Articular chondrocyte of knee joint (primary cell): Measurements from ENCODE around the gene ZCRB1. TPM values are rescaled to one million over a fixed set of nuclear protein-coding genes. Genes with fewer than 3 reads are reported as not detected.

Experiments used
- small RNA-seq: library from RNA; depleted of rRNA; stranded (forward); fragments of <200 nt; gene quantifications from one replicate; pipeline ENCODE3, GENCODE V24; 2012
- total RNA-seq: library from RNA; depleted of rRNA; stranded (reverse); fragments of >200 nt; gene quantifications from 2 replicates; pipeline ENCODE4 v1.2.3, GENCODE V29; 2012

The ZCRB1 gene
- 48.5 TPM in 2 replicates for total RNA-seq

GRCh38 chr12:42325653-42326474 lies at the start of gene ZCRB1, which contains the start of gene PPHLN1:
Gene ZCRB1 (minus strand): TSS chr12:42326094. CDS start chr12:42324102, 1,992 bp downstream.
Gene PPHLN1 (plus strand): TSS chr12:42326167. CDS start chr12:42335903, 9,736 bp downstream.

Small RNA genes within 50 kb of the gene (small RNA-seq; reads per million reads assigned to genes)
- gene MIR7851 (not detected), gene RF00090 (not detected)

Other genes starting within 250 kb of the ZCRB1 start
- gene GXYLT1, start 181.2 kb downstream of the ZCRB1 start, total RNA-seq, result 11.8 and 13.9 TPM in 2 replicates
- 22.7 and 22.9 TPM in 2 replicates for gene YAF2, start 87.8 kb downstream of the ZCRB1 start, total RNA-seq
- 82.7 and 84.4 TPM in 2 replicates for gene PPHLN1, start 73 bp upstream of the ZCRB1 start, total RNA-seq